CMK (cell line): ENCODE results near the gene SLC28A1.

Source experiments
- DNase-seq: peaks from one replicate; pipeline ENCODE4 v3.0.0-alpha.2; 2010; ENCODE audit warnings: low read depth

The SLC28A1 gene

GRCh38 chr15:84886211-84886983 lies 1.9 kb downstream of the SLC28A1 start:
- DNase-seq: no peak

GRCh38 chr15:84886984-84887299 lies 2.5 kb downstream of the SLC28A1 start:
- DNase-seq: no peak

GRCh38 chr15:84887938-84888337 lies 3.5 kb downstream of the SLC28A1 start:
- no peak for DNase-seq

- DNase-seq: no peak
These were observed 4.2 kb downstream of the SLC28A1 start for GRCh38 chr15:84888639-84889038.

- DNase-seq: no peak
These were observed 5.0 kb downstream of the SLC28A1 start for GRCh38 chr15:84889313-84889990.

- no peak for DNase-seq
These were observed 5.7 kb downstream of the SLC28A1 start for GRCh38 chr15:84889991-84890669.

GRCh38 chr15:84890670-84891162 lies 6.3 kb downstream of the SLC28A1 start:
- no peak for DNase-seq

- DNase-seq: no peak
These were observed 6.9 kb downstream of the SLC28A1 start for GRCh38 chr15:84891339-84891738.

- no peak for DNase-seq
These were observed 8.4 kb downstream of the SLC28A1 start for GRCh38 chr15:84892786-84893307.

- DNase-seq: no peak
These were observed 9.1 kb downstream of the SLC28A1 start for GRCh38 chr15:84893607-84894006.

GRCh38 chr15:84894736-84895425 lies 10.4 kb downstream of the SLC28A1 start:
- no peak for DNase-seq

GRCh38 chr15:84898761-84899160 lies 14.3 kb downstream of the SLC28A1 start:
- DNase-seq: no peak

GRCh38 chr15:84899750-84900149 lies 15.3 kb downstream of the SLC28A1 start:
- DNase-seq: no peak

GRCh38 chr15:84901540-84901939 lies 17.1 kb downstream of the SLC28A1 start:
- DNase-seq: no peak

GRCh38 chr15:84903751-84904150 lies 19.3 kb downstream of the SLC28A1 start:
- DNase-seq: no peak

GRCh38 chr15:84904419-84904818 lies 20.0 kb downstream of the SLC28A1 start:
- no peak for DNase-seq

GRCh38 chr15:84905016-84905916 lies 20.8 kb downstream of the SLC28A1 start:
- DNase-seq: no peak

- DNase-seq: no peak
These were observed 23.3 kb downstream of the SLC28A1 start for GRCh38 chr15:84907731-84908130.

GRCh38 chr15:84908564-84908963 lies 24.1 kb downstream of the SLC28A1 start:
- DNase-seq: no peak

GRCh38 chr15:84909029-84909428 lies 24.6 kb downstream of the SLC28A1 start:
- DNase-seq: no peak

- no peak for DNase-seq
These were observed 25.3 kb downstream of the SLC28A1 start for GRCh38 chr15:84909782-84910181.
